PC-3 (cell line): ENCODE results near the gene MTPN. TPM values are rescaled to one million over a fixed set of nuclear protein-coding genes. Genes with fewer than 3 reads are reported as not detected.

Experiments used
- ATAC-seq: fragments of 200-7000 bp; cut with Tn5 transposase; 2 replicates; pipeline ENCODE4 v1.9.1; 2020; ENCODE audit warnings: mild to moderate bottlenecking, moderate library complexity
- BruUV-seq: library from RNA; stranded (reverse); fragments of 400-500 nt; replicated peaks from 2 replicates; lab custom pipeline; 2021; lab: Mats Ljungman, UMichigan
- CTCF ChIA-PET: fragments of 300-600 bp; sonication (Branson Sonifier 250); formaldehyde crosslinking; loops from one replicate; lab custom pipeline; 2022; ENCODE audit warnings: antibody characterized with exemption; lab: Charles Lee
- POLR2A ChIA-PET: fragments of 300-600 bp; sonication (Branson Sonifier 250); formaldehyde crosslinking; loops from one replicate; lab custom pipeline; 2022; ENCODE audit warnings: antibody characterized with exemption; ENCODE audit not compliant: unreplicated experiment; lab: Charles Lee
- DNase-seq: peaks from one replicate; pipeline ENCODE4 v3.0.0-alpha.2; 2015
- H2AFZ ChIP-seq: fragments of 300-600 bp; sonication (generic); 2 replicates; pipeline ENCODE4 v1.6.0; 2016; ENCODE audit warnings: antibody characterized with exemption, low read length
- H3F3A ChIP-seq: fragments of 300-600 bp; sonication (generic); one replicate; pipeline ENCODE4 v1.6.0; 2017; ENCODE audit warnings: antibody characterized with exemption, low read length, control low read depth, mild to moderate bottlenecking; ENCODE audit not compliant: unreplicated experiment
- H3K27ac ChIP-seq: fragments of 300-600 bp; sonication (generic); 2 replicates; pipeline ENCODE4 v1.5.1; 2016; ENCODE audit warnings: mild to moderate bottlenecking, low read length
- H3K27me3 ChIP-seq: fragments of 300-600 bp; sonication (generic); 2 replicates; pipeline ENCODE4 v1.6.1; 2016; ENCODE audit warnings: low read length, mixed read lengths
- H3K36me3 ChIP-seq: fragments of 300-600 bp; sonication (generic); 2 replicates; pipeline ENCODE4 v1.6.1; 2016; ENCODE audit warnings: low read depth, mixed run types, low read length, mixed read lengths
- H3K4me1 ChIP-seq: fragments of 300-600 bp; sonication (generic); 2 replicates; pipeline ENCODE4 v1.5.1; 2016; ENCODE audit warnings: low read length; ENCODE audit not compliant: insufficient read depth
- H3K4me2 ChIP-seq: fragments of 300-600 bp; sonication (generic); 2 replicates; pipeline ENCODE4 v1.6.0; 2016; ENCODE audit warnings: low read length
- H3K4me3 ChIP-seq: fragments of 300-600 bp; sonication (generic); 2 replicates; pipeline ENCODE4 v1.5.1; 2016; ENCODE audit warnings: mild to moderate bottlenecking, low read length, mixed read lengths
- H3K79me2 ChIP-seq: fragments of 300-600 bp; sonication (generic); 2 replicates; pipeline ENCODE4 v1.6.1; 2017; ENCODE audit warnings: low read length, mixed read lengths
- H3K9ac ChIP-seq: fragments of 300-600 bp; sonication (generic); 2 replicates; pipeline ENCODE4 v1.6.0; 2016; ENCODE audit warnings: mild to moderate bottlenecking, low read length
- H3K9me2 ChIP-seq: fragments of 300-600 bp; sonication (generic); replicated peaks from 2 replicates; pipeline ENCODE4 v1.6.1; 2016; ENCODE audit warnings: mixed run types, low read length, mixed read lengths
- H3K9me3 ChIP-seq: fragments of 300-600 bp; sonication (generic); 2 replicates; pipeline ENCODE4 v1.6.1; 2016; ENCODE audit warnings: low read length, mixed read lengths
- H4K20me1 ChIP-seq: fragments of 300-600 bp; sonication (generic); 2 replicates; pipeline ENCODE4 v1.6.1; 2016; ENCODE audit warnings: low read length, mixed read lengths
- CTCF ChIP-seq: fragments of 300-600 bp; sonication (generic); conservative IDR thresholded peaks from 2 replicates; pipeline ENCODE4 v1.5.1; 2017; ENCODE audit warnings: antibody characterized with exemption, low read depth, mild to moderate bottlenecking, low read length
- EZH2 ChIP-seq: fragments of 300-600 bp; sonication (generic); IDR thresholded peaks from one replicate; pipeline ENCODE4 v1.6.1; 2017; ENCODE audit warnings: antibody characterized with exemption, mild to moderate bottlenecking, low read length; ENCODE audit not compliant: unreplicated experiment
- EZH2phosphoT487 ChIP-seq: fragments of 300-600 bp; sonication (generic); IDR thresholded peaks from 2 replicates; pipeline ENCODE4 v1.6.1; 2018; ENCODE audit warnings: mild to moderate bottlenecking, antibody characterized with exemption, low read length, borderline replicate concordance
- intact Hi-C: fragments of 100-400 bp; cut with micrococcal nuclease; formaldehyde crosslinking; loops from 2 replicates; pipeline ENCODE4 v1.9.0; 2023
- total RNA-seq: library from RNA; depleted of rRNA; stranded (reverse); fragments of >200 nt; gene quantifications from 2 replicates; pipeline ENCODE4 v1.2.3, GENCODE V29; 2014

Gene MTPN
- total RNA-seq, 1 experiment from 2014 or later, result 96.0 TPM

GRCh38 chr7:135905355-135905754, 71.8 kb downstream of the MTPN start:
- BruUV-seq, result no TSS peak
- H3K9me3 ChIP-seq, result no peaks in the 10 kb centered on the region
- no peak overlapping the region for H3K4me2 ChIP-seq
- H3K27ac ChIP-seq, result no peak overlapping the region
- intact Hi-C loops, result no loop called here
- H3K4me3 ChIP-seq, result no peak overlapping the region
- no peaks in the 10 kb centered on the region for H4K20me1 ChIP-seq
- H3K4me1 ChIP-seq, result no peaks in the 10 kb centered on the region
- CTCF ChIA-PET, result no interaction called here
- H3K79me2 ChIP-seq, result no peaks in the 10 kb centered on the region
- H3K27me3 ChIP-seq, result no peaks in the 10 kb centered on the region
- H2AFZ ChIP-seq, result no peak overlapping the region
- TF ChIP-seq EZH2phosphoT487 (no peak), EZH2 (no peak), CTCF (no peak)
- no peaks in the 10 kb centered on the region for H3F3A ChIP-seq
- POLR2A ChIA-PET, result no interaction called here
- no peak overlapping the region for H3K9ac ChIP-seq
- H3K9me2 ChIP-seq, result no peaks in the 10 kb centered on the region
- H3K36me3 ChIP-seq, result no peaks in the 10 kb centered on the region
- ATAC-seq (no peak), DNase-seq (no peak)

GRCh38 chr7:135904282-135904681, 72.9 kb downstream of the MTPN start:
- Histone ChIP-seq H3K4me3 (no peak overlapping the region), H3K36me3 (no peaks in the 10 kb centered on the region), H3K4me1 (no peaks in the 10 kb centered on the region), H3K79me2 (no peaks in the 10 kb centered on the region), H2AFZ (no peak overlapping the region), H3K4me2 (no peak overlapping the region), H3K9me2 (no peaks in the 10 kb centered on the region), H3K27me3 (no peaks in the 10 kb centered on the region), H3F3A (no peaks in the 10 kb centered on the region), H4K20me1 (no peaks in the 10 kb centered on the region), H3K9ac (no peak overlapping the region), H3K27ac (no peak overlapping the region), H3K9me3 (no peaks in the 10 kb centered on the region)
- intact Hi-C loops, result no loop called here
- TF ChIP-seq EZH2 (no peak), EZH2phosphoT487 (no peak), CTCF (no peak)
- no peak for DNase-seq
- ChIA-PET POLR2A (no interaction called here), CTCF (no interaction called here)
- BruUV-seq, result no TSS peak
- ATAC-seq, result no peak

GRCh38 chr7:135901585-135902540, 75.3 kb downstream of the MTPN start:
- CTCF ChIA-PET, result no interaction called here

More at GRCh38 chr7:135901585-135902540, 75.3 kb downstream of the MTPN start:
- no peak for ATAC-seq
- H3K36me3 ChIP-seq, result no peaks in the 10 kb centered on the region
- H4K20me1 ChIP-seq, result no peaks in the 10 kb centered on the region
- no peak for TF ChIP-seq EZH2phosphoT487
- TF ChIP-seq EZH2, result no peak
- TF ChIP-seq CTCF, result no peak
- no peaks in the 10 kb centered on the region for H3K9me3 ChIP-seq
- POLR2A ChIA-PET, result no interaction called here
- H3K79me2 ChIP-seq, result no peaks in the 10 kb centered on the region
- no peaks in the 10 kb centered on the region for H3K9me2 ChIP-seq
- H3K4me1 ChIP-seq, result no peaks in the 10 kb centered on the region
- no peak overlapping the region for H3K4me2 ChIP-seq
- no peaks in the 10 kb centered on the region for H3K27me3 ChIP-seq
- no peak overlapping the region for H3K4me3 ChIP-seq
- H3K27ac ChIP-seq, result no peak overlapping the region
- intact Hi-C loops, result no loop called here
- no TSS peak for BruUV-seq
- no peak overlapping the region for H2AFZ ChIP-seq
- no peaks in the 10 kb centered on the region for H3F3A ChIP-seq
- no peak overlapping the region for H3K9ac ChIP-seq
- no peak for DNase-seq
